Spleen (tissue), 7 donors: Measurements from ENCODE around the gene NETO1.

Experiments
- POLR2AphosphoS5 ChIP-seq, 3 donors: sonication (generic); formaldehyde crosslinking; IDR thresholded peaks; one replicate each; pipeline ENCODE4 v1.5.1; 2017; ENCODE audit warnings: antibody characterized with exemption in 3 of 3
- TF ChIP-seq, protein P1 (sequence below), 11 experiments: fragments of 200-600 bp in 7 of 11; fragments of 450-650 bp in 4 of 11; sonication (generic) in 4 of 11; IDR thresholded peaks in 8 of 11; conservative IDR thresholded peaks in 3 of 11; 1 replicate in 7 of 11; 2 replicates in 4 of 11; pipeline versions ENCODE4 v1.4.0 to v1.8.0; 2016 to 2021; ENCODE audit warnings: antibody characterized with exemption in 11 of 11, inconsistent platforms in 4 of 11, mild to moderate bottlenecking in 1 of 11
- donor health status: DM: no; HTN: no; CAD: no; lungs with moderate emphysema.
- donor health status: DM: no; HTN: no; CAD: no.
- donor health status: DM: no; HTN: no; CAD: no.

DNA sequence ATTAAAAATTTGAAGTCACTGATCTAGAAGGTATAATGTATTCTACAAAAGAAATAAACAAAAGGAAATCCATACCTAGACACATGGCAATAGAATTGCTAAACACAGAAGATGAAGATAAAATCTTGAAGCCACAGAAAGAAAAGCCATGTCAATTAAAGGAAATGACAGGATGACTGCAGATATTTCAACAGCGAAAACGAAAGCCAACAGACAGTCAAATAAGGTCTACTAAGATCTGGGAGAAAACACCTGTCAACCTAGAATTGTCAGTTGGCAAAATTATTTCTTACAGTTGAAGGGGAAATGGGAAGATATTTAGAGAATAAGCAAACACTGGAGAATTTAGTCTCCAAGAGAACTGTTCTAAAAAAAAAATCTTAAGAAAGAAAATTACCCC is 39.2 kb downstream of the NETO1 start:
- TF ChIP-seq, protein P1, sequence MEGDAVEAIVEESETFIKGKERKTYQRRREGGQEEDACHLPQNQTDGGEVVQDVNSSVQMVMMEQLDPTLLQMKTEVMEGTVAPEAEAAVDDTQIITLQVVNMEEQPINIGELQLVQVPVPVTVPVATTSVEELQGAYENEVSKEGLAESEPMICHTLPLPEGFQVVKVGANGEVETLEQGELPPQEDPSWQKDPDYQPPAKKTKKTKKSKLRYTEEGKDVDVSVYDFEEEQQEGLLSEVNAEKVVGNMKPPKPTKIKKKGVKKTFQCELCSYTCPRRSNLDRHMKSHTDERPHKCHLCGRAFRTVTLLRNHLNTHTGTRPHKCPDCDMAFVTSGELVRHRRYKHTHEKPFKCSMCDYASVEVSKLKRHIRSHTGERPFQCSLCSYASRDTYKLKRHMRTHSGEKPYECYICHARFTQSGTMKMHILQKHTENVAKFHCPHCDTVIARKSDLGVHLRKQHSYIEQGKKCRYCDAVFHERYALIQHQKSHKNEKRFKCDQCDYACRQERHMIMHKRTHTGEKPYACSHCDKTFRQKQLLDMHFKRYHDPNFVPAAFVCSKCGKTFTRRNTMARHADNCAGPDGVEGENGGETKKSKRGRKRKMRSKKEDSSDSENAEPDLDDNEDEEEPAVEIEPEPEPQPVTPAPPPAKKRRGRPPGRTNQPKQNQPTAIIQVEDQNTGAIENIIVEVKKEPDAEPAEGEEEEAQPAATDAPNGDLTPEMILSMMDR (IDR thresholded peaks at IDR 0.05 in 8 of 11, conservative IDR thresholded peaks at IDR 0.05 in 3 of 11) = no peak
- TF ChIP-seq POLR2AphosphoS5 (IDR thresholded peaks at IDR 0.05) = no peak
